AG04450 (cell line): ENCODE measurements around the gene OVOL1. TPM values are rescaled to one million over a fixed set of nuclear protein-coding genes. Genes with fewer than 3 reads are reported as not detected.

Source experiments
- CTCF ChIA-PET: fragments of 300-600, 350-600 bp; formaldehyde crosslinking; extraction: SDS; loops from one replicate; lab custom pipeline; 2022; ENCODE audit warnings: antibody characterized with exemption, inconsistent platforms; lab: Charles Lee
- POLR2A ChIA-PET: fragments of 350-600 bp; formaldehyde crosslinking; extraction: SDS; loops from one replicate; lab custom pipeline; 2021; ENCODE audit warnings: antibody characterized with exemption, inconsistent platforms; lab: Yijun Ruan, JAX
- DNase-seq: peaks from one replicate; pipeline ENCODE4 v3.0.0-alpha.2; 2011; ENCODE audit warnings: low read depth, low spot score
- H3K27ac ChIP-seq: one replicate; pipeline ENCODE4 v1.5.1; 2012; ENCODE audit warnings: low read depth, low read length, control low read depth
- H3K27me3 ChIP-seq: one replicate; pipeline ENCODE4 v1.6.0; 2012; ENCODE audit warnings: low read length; ENCODE audit not compliant: control insufficient read depth, insufficient read depth
- H3K4me3 ChIP-seq: 2 replicates; pipeline ENCODE4 v1.5.1; 2011; ENCODE audit warnings: mild to moderate bottlenecking, low read depth, low read length, control low read depth
- H3K9me3 ChIP-seq: 2 replicates; pipeline ENCODE4 v1.5.1; 2012; ENCODE audit warnings: low read length; ENCODE audit not compliant: control insufficient read depth, insufficient read depth
- polyA plus RNA-seq: library from polyadenylated mRNA; depleted of rRNA; stranded (reverse); fragments of >200 nt; gene quantifications from 2 replicates; pipeline ENCODE4 v1.2.3, GENCODE V29; 2011
- TF ChIP-seq, protein P1 (sequence below): IDR thresholded peaks from 2 replicates; pipeline ENCODE4 v1.5.1; 2011; ENCODE audit warnings: low read depth, low read length, control low read depth, inconsistent platforms

Gene OVOL1
- polyA plus RNA-seq, 1 experiment, result not detected

DNA sequence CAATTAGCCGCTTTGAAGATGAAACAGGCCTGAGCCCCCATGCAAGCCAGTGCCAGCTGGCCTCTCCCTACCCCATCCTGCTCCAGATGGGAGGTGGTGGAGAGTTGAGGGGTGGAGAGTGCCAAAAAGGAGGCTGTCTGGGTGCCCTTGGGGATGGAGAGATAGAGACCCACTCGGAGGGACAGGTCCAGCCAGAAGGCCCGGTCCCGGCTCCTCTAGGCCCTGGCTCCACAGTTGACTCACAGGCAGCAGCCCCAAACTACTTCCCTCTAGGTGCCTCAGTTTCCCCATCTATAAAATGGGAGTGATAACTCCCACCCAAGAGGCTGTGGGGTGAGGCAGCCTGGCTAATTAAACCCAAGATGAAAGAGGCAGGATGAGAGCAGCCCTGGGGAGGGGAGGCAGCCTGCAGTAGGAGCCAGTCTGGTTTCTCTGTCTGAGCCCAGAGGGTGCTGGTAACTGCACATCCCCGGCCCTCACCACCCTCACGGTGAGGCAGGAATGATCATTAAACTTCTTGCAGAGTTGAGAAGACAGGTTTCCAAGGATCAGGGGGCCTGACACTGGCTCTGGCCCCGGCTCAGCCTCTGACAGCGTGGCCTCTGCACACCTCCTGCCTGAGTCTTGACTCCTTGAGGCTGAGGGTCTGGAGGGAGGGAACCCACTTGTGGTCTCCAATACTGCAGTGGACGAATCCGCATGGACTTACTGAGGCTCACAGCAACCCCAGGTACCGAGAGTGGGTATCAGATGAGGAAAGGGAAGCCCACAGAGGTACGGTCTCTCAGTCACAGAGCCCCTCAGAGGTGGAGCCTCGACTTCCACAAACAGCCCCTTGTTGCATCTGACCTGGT is 4.7 kb upstream of the OVOL1 start:
- H3K27me3 ChIP-seq, result peaks cover 34% of the 10 kb centered on the region
- H3K9me3 ChIP-seq, result peaks cover 4% of the 10 kb centered on the region; the same call in 1 of the 2 replicates
- no peak for DNase-seq
- no peak overlapping the region for H3K27ac ChIP-seq
- ChIA-PET CTCF (interaction anchor here (1.1 to 4.0 kb wide), 3 partner anchors 12 to 35 kb away, joined by 3 to 29 read pairs (median 4); no protein-coding TSS in a partner anchor), POLR2A (no interaction called here)
- TF ChIP-seq, protein P1, sequence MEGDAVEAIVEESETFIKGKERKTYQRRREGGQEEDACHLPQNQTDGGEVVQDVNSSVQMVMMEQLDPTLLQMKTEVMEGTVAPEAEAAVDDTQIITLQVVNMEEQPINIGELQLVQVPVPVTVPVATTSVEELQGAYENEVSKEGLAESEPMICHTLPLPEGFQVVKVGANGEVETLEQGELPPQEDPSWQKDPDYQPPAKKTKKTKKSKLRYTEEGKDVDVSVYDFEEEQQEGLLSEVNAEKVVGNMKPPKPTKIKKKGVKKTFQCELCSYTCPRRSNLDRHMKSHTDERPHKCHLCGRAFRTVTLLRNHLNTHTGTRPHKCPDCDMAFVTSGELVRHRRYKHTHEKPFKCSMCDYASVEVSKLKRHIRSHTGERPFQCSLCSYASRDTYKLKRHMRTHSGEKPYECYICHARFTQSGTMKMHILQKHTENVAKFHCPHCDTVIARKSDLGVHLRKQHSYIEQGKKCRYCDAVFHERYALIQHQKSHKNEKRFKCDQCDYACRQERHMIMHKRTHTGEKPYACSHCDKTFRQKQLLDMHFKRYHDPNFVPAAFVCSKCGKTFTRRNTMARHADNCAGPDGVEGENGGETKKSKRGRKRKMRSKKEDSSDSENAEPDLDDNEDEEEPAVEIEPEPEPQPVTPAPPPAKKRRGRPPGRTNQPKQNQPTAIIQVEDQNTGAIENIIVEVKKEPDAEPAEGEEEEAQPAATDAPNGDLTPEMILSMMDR, result no peak
- no peak overlapping the region for H3K4me3 ChIP-seq

DNA sequence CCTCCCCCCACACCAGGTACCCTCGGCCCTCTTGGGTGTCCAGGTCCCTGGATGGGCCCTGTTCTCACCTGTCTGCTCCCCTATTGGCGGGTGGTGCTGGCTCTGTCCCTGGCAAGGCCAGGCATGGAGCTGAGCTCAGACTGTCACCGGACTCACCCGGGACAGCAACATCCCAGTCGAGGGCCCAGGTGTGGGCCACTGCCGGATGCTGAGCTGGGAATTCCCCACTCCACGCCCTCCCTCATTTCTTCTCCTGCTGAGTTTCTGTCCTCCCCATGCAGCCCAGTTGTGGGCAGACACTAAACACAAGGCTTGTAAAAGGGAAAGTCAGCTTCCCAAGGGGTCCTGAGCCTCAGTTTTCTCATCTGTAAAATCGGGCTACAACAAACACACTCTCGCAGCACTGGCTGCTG is 4.0 kb upstream of the OVOL1 start:
- H3K27me3 ChIP-seq, result peaks cover 38% of the 10 kb centered on the region
- H3K4me3 ChIP-seq, result no peak overlapping the region
- H3K27ac ChIP-seq, result no peak overlapping the region
- TF ChIP-seq, protein P1, result no peak
- CTCF ChIA-PET, result interaction anchor here (0.9 to 1.7 kb wide), 4 partner anchors 12 to 72 kb away, joined by 3 to 4 read pairs (median 4); no protein-coding TSS in a partner anchor
- POLR2A ChIA-PET, result no interaction called here
- no peak for DNase-seq
- peaks cover 4% of the 10 kb centered on the region; the same call in 1 of the 2 replicates for H3K9me3 ChIP-seq

DNA sequence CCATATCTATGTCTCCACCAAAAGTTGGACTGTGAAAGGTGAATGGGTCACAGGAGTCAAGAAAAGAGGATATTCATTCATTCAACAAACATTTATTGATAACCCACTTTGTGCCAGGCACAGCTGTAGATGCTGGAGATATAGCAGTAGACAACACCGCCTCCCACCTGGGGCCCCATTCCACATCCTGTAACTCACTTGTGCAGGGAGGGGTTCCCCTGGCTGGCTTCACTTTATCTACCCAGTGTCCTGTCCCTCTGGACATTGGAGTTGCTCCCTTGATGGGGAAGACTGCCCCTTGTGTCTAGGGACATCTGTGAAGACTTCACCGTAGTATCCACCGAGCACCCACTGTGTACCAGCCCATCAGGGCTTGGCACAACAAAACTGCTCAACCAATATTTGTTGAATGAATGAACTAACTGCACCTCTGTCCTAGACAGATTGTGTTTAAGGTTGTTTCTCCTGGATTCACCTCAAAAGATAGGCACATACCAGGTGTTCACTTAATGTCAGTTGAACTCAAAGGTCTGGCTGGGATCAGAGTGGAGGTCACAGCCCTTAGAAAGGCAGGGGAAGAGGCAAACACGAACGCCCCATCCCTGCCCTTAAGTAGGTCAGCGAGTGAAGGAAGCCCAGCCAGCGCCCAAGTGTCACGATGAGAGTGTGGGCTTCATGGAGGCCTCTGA is 1.4 kb upstream of the OVOL1 start:
- ChIA-PET CTCF (no interaction called here), POLR2A (interaction anchor here (0.6 kb wide), 1 partner anchor 62 kb away, joined by 3 read pairs; no protein-coding TSS in a partner anchor)
- Histone ChIP-seq H3K9me3 (no peaks in the 10 kb centered on the region; the same call in 1 of the 2 replicates), H3K4me3 (no peak overlapping the region), H3K27me3 (peaks cover 61% of the 10 kb centered on the region), H3K27ac (no peak overlapping the region)
- DNase-seq, result no peak
- TF ChIP-seq, protein P1, result no peak

DNA sequence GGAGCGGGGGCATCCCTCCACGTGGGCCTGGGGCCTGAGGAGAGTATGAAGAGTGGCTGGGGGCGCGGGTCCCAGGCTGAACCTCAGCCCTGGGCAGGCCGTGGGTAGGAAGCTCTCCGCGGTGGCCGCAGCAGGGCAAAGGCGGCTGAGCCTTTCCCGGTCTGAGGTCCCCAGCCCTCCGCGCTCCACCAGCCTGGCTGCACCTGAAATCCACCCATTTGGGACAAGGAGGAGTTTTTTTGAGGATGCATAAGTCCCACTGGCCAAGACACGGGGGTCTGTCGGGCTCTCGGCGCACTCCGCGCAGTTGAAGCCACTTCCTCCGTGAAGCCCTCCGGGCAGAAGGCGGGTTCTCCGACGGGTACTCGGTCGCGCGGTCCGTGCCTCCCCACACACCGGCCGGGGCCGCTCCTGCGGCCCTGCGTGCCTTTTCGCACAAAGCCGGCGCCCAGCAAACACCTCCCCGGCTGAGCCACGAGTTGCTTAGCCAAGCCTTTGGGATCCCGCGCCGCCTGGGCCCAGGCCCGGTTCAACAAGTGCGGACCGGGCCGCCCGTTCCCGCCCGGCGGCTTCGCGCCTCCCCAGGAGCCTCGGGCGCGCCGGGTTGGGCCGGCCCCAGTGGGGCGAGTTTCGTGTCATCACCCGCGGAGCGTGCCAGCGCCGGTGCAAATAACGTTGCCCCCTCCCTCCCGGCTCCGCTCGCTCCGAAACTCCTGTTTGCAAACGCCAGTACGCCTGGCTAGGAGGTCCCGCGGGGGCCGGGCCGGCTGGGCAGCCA is 666 bp upstream of the OVOL1 start:
- H3K27me3 ChIP-seq, result peaks cover 63% of the 10 kb centered on the region
- H3K27ac ChIP-seq, result no peak overlapping the region
- no peaks in the 10 kb centered on the region; the same call in 1 of the 2 replicates for H3K9me3 ChIP-seq
- no peak overlapping the region for H3K4me3 ChIP-seq
- TF ChIP-seq, protein P1, result no peak
- DNase-seq, result no peak
- POLR2A ChIA-PET, result no interaction called here
- CTCF ChIA-PET, result no interaction called here
